COR-L47 (cell line): Measurements from ENCODE around the gene KATNBL1.

Experiments
- DNase-seq: peaks from one replicate; lab custom pipeline; 2025; lab: John Stamatoyannopoulos, UW

The KATNBL1 gene

GRCh38 chr15:34209421-34210282 is at the start of gene KATNBL1:
Gene KATNBL1 (minus strand): TSS chr15:34210096. CDS start chr15:34163676, 46,420 bp downstream.
- DNase-seq: peak; percentile 94

- no peak for DNase-seq
These were observed 49.7 kb upstream of the KATNBL1 start for GRCh38 chr15:34259566-34259965.

DNA sequence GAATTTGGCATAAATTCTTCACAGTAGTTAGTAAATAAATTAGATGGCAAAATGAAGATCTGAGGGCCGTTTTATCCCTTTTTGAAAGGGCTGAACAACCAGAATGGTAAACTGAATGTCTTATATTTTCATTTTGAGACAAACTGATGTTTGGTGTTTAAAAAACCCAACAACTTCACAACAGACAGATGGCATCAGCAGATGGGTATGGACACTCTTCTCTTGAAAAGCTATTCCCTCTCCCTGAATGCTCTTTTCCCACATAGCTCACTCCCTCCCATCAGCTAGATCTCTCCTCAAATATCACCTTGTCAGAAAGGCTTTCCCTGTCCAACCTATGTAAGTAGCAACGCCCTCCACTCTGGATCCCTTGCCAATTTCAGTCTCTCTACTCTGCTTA is 48.3 kb upstream of the KATNBL1 start:
- DNase-seq: no peak

DNA sequence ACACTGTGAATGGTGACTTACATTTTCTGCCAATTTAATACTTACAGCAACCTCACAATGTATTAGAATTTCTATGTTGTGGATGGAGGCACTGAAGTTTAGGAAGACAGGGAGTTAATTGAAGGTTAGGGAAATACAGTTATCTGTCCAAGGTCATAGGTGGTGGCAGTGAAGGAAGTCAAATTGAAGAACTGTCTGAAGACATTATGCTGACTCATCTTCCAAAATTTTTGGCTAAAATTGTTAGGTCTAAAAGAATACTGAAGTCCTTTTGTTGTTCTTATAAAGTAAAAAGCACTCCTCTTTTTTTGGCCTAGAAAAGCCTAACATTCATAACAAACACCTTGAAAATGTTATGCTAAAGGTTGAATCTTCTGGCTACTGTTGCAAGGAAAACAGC is 42.6 kb upstream of the KATNBL1 start:
- no peak for DNase-seq

DNA sequence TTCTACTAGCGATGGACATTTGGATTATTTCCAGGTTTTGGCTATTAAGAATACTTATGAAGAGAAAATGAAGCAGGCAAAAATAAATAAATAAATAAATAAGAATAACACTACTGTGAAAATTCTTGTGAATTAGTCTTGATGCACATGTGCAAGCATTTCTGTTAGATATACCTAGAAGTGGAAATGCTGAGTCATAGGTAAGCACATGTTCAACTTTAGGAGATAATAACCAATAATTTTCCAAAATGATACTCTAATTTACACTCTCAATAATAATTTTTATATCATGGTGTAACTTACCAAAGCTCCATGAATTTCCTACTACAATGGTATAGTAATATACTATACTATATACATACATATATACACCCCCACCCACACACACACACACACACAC is 38.3 kb upstream of the KATNBL1 start:
- DNase-seq: no peak

GRCh38 chr15:34246276-34246976 is 36.5 kb upstream of the KATNBL1 start:
- no peak for DNase-seq

DNA sequence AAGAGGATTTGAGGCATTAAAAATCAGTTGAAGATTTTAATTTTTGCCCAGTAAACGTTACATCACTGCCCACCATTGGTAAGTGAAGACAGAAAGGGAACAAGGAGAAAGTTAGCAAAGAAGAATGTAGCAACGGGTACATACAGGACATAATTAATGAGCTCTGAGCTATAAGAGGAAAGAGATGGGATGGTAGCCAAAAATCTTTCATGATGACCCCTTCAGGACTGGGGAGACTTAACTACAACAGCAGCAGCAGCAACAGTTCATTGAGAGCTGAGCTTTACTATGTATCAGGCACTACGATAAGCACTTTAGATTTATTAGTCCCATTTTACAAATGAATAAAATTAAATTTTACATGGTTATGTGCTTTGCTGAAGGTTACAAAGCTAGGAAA is 33.3 kb upstream of the KATNBL1 start:
- no peak for DNase-seq

DNA sequence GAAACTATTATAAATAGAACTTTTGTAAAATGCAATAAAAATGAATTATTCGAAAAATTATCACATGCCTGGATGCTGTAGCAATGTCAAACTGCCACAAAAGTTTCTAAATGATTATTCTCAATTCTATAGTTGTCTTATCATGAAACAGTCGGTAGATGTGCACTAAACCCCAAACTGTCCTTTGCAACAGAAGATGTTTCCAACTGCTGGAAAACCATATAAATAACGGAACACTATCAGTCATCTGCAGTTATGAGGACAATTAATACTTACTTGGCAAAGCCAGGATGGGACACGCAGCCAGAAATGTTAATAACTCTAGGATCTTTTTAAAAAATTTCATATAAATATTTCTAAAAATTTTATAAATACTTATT is 32.4 kb upstream of the KATNBL1 start:
- DNase-seq: no peak

DNA sequence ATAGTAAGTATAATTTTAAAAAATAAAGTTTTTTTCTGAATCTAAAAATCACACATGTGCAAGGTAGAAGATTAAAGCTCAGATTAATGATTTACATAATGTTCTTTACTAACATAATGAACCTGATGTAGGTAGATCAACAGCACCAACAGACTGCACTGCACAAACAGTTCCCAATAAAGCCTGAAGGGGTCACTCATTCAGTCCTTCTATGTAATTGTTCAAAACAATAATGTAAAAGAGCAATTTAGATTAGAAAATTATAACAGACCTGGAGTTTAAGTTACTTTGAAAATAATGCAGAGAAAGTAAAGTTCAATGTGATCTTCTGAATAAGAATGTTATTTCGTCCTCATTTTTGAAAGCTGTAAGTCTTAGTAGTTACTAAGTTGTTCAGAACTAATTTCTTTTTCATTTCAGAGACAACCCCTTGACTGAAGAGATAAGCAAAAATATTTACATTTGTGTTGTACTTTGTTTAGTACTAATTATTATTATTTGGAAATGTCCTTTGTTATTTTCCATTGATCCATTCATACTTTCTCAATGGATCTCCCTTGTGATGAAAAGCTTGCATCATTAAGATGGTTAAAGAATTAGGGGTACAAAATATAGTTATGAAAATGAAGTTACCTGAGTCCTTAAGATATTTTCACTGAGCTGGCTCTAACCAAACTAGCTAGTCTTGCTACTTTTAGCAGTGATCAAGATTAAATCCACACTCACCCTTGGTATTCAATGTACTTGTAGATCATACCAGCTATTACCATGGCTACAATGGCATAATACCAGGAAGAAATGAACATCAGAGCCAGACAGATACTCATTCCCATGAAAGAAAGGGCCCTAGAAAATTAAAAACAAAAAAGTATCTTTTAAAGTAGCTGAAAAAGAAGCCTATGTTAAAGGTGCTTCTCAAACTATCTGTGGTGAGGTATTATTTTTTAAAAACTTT is 31.8 kb upstream of the KATNBL1 start:
- peak; percentile 15 for DNase-seq

DNA sequence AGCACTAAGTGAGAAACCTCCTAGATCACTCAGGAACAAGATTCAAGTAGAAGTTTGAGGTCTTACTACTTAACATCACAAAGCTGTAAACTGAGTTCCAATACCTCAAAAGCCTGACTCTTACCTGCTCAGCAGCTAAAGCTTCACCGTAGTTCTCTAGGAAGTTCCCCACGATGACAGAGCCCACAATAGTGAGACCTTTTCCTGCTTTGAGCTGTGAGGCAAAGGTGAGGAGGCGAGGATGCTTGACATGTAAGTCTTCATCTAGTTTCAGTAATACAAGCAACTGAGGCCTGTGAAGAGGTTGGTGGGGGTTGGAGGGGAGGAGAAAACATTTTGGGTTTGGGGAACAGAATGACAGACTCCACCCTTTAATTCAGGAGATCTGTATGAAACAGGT is 30.6 kb upstream of the KATNBL1 start:
- DNase-seq: no peak

DNA sequence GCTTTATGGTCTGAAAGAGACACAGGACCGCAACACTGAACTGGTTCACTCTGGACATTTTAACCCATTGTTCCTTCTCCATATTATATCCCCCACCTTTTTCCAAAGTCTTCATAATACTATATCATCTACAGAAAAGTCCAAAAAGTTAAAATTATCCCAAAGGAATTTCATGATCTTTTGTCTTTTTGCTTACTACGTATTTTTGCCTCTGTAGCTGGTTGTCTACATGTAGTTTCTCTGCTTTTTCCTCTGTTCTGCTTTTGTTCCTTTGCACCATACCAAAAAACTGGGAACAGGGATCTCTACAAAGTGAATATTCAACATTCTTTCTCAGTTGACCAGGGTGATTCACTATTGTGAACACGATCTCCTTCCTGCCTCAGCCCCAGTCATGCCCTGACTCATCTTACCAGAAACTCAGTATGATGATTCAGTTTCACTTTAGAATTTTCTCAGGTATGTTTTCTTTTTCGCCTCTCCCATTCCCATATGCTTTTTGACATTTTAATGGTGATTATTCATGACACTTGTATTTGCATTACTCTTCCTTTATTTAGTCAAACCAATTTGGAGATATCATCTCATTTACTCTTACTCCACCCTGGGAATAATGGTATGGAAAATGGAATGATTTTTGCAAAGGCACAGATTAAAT is 29.4 kb upstream of the KATNBL1 start:
- no peak for DNase-seq

DNA sequence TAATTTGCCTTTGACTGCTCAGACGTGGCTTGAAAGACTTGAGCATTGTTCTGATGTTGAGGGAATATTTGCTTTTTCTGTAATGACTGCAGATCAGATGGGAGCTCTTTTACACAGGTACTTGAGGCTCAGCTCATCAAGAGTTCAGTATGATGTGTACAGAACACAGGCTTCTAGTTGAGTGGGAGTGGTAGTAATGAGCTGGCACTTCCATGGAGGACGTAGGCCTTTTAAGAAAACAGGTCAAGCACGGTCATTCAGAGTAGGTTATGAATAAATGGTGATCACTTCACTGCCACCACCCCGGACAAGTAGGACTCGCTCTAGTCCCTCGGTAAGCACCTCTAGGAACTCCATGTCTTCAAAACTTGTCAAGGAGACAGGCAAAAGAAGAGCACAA is 23.7 kb upstream of the KATNBL1 start:
- no peak for DNase-seq

- DNase-seq: no peak
These were observed 14.2 kb upstream of the KATNBL1 start for GRCh38 chr15:34223904-34224596.

- no peak for DNase-seq
These were observed 7.8 kb upstream of the KATNBL1 start for GRCh38 chr15:34217587-34218225.

- no peak for DNase-seq
These were observed 6.8 kb upstream of the KATNBL1 start for GRCh38 chr15:34216527-34217270.

- no peak for DNase-seq
These were observed 4.2 kb upstream of the KATNBL1 start for GRCh38 chr15:34214135-34214534.

GRCh38 chr15:34213690-34214089 is 3.8 kb upstream of the KATNBL1 start:
- DNase-seq: no peak

- DNase-seq: no peak
These were observed 3.9 kb downstream of the KATNBL1 start for GRCh38 chr15:34206011-34206410.

DNA sequence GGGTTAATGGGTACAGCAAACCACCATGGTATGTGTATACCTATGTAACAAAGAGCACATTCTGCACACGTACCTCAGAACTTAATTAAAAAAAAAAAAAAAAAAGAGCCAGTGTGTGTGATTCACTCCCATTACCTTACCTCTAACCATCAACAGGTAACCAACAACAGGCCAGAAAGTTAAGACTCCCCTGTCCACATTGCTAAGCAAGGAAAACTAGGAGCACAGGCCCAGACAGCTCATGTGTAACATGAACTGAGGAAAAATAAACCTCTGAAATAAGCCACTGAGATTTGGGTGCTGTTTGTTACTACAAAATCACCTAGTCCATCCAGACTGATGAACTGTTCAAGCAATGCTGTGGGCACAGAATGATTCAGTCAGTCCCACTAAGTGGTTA is 6.0 kb downstream of the KATNBL1 start:
- no peak for DNase-seq

DNA sequence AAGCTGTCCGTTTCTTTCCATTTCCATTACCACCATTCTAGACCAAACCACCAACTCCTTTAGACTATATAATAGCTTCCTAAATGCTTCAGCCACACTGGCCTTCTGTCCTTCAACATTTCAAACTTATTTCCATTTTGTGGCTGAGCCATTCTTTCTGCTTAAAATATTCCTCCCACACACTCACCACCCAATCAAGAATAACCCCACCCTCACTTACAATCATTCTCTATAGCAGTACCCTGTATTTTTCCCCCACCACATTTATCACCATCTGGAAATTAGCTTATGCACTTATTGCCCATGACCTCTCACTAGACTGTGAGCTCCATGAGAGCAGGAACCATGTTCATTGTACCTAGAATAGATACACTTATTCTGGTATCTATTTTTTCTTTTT is 6.6 kb downstream of the KATNBL1 start:
- no peak for DNase-seq
